GM20431 (cell line): ENCODE measurements around the gene PPCS.
"Not testable (repeated sequence)": the region's sequence is repeated elsewhere in the genome, so short reads cannot be mapped to it uniquely, and the experiment has no call there.

ENCODE experiments used
- in situ Hi-C: fragments of 300-500 bp; cut with MseI, MboI; formaldehyde crosslinking; loops from one replicate; pipeline ENCODE4 v1.15.0; 2020; ENCODE audit warnings: low sequenced_read_pairs; ENCODE audit not compliant: unreplicated experiment

PPCS gene

GRCh38 chr1:42449256-42449655 lies 7.1 kb upstream of the PPCS start:
- in situ Hi-C loops, result no loop called here

GRCh38 chr1:42450061-42450460 lies 6.3 kb upstream of the PPCS start:
- in situ Hi-C loops, result no loop called here

DNA sequence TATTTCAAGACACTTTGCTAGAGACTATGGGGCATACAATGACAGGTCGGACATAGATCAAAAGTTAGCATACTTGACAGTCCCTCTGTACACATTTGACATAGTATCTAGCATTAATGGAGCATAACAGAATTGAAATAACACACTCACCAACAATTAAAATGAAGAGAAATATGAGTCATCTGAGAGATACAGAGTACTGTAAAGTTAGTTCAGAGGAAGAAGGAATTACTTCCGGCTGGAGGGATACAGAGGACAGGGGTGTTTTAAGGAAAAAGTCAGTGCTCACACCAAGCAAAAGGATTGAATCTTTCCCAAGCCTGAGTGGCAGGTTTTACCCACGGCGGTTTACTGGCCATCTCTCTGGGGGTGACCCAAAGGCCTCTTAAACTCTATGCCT lies 3.0 kb upstream of the PPCS start:
- in situ Hi-C loops, result no loop called here

DNA sequence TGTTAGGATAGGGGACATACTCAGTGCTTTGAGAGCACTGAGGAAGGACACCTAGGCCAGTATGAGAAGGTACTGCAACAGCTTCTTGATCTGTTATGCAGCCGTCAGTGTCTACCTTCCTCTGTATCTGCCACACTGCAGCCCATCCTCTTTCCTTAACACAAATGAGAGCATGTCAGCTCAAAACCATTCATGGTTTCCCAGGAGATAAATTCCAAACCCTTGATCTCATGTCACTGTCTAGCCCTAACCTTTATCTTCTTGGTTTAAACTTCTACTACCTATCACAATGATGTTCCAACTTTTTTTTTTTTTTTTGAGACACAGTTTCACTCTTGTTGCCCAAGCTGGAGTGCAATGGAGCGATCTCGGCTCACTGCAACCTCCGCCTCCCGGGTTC lies 1.9 kb upstream of the PPCS start:
- in situ Hi-C loops, result no loop called here

DNA sequence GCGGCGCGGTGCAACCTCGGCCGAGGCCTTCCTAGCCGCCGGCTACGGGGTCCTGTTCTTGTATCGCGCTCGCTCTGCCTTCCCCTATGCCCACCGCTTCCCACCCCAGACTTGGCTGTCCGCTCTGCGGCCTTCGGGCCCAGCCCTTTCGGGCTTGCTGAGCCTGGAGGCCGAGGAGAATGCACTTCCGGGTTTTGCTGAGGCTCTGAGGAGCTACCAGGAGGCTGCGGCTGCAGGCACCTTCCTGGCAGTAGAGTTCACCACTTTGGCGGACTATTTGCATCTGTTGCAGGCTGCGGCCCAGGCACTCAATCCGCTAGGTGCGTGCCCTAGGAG lies 379 bp downstream of the PPCS start:
- in situ Hi-C loops, result no loop called here

DNA sequence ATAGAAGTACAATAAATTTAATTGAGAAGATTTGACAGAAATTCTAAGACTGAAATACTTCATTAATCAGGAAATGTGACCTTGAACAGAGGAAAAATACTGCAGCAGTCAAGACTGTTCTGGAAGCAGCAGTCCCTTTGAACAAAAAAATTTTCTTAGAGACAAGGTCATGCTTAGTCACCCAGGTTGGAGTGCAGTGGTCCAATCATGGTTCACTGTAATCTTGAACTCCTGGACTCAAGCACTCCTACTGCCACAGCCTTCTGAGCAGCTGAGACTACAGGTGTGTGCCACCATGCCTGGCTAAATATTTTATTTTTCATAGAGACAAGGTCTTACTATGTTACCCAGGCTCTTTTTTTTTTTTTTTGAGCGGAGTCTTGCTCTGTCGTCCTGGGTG lies 4.9 kb downstream of the PPCS start:
- in situ Hi-C loops, result no loop called here

- in situ Hi-C loops, result no loop called here
Measured at GRCh38 chr1:42462828-42463763, 6.8 kb downstream of the PPCS start, which contains the start of gene CCDC30. Gene CCDC30 (plus strand): TSS chr1:42463286. CDS start chr1:42480552, 17,266 bp downstream.

DNA sequence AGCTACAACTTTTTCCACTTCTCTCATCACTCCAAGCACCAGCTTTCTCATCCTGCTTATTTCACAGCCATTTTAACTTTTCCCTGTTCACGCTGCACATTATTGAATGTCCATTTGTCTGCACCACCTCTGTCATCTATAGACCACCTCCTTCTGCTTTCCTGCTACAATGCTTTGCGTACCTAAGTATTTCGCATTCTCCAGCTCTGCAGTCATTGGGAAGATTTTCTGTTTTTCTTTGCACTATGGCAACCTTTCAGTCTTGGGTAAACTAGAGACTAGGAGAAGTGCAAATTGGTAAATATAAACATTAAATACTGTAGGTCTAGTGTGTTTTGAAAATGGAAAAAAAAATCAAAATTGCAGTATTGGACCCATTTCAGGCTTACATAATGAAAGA lies 7.6 kb downstream of the PPCS start:
- in situ Hi-C loops, result no loop called here

- in situ Hi-C loops, result no loop called here
Measured at GRCh38 chr1:42466030-42466429, 9.7 kb downstream of the PPCS start.

- in situ Hi-C loops, result no loop called here
Measured at GRCh38 chr1:42469727-42470126, 13.4 kb downstream of the PPCS start.

DNA sequence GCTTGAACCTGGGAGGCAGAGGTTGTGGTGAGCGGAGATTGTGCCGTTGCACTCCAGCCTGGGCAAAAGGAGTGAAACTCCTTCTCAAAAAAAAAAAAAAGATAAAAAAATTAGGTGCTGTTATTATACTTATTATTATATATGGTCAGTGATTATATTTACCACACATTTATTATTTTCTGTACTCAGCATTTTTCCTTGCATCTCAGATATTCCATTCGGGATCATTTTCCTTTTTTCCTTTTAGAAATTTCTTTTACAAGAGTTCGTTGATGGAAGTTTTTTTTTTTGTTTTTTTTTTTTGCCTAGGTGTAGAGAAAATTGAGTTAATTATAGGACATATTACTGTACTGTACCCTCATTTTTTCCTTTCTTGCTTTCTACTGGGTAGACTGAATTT lies 20.3 kb downstream of the PPCS start:
- in situ Hi-C loops, result no loop called here

- in situ Hi-C loops, result not testable (repeated sequence)
Measured at GRCh38 chr1:42477354-42477753, 21.0 kb downstream of the PPCS start.

GRCh38 chr1:42477775-42478174 lies 21.4 kb downstream of the PPCS start:
- in situ Hi-C loops, result no loop called here

DNA sequence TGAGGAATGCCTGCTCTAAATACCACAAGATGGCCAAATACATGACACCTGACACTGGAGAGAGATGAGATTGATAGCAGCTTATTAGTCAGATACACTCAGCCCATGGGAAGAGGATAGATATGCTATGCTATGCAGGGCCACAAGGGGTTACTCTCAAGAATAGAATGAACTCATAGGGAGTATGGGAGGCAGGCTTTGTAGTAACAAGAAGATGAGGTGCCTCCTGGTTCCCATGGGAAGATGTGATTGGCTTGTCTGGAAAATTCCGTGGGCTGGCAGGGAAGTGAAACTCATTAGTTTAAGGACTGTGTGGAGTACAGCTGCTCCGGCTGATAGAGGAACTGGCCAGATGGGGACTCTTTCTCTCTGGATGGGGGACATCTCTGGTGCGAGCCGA lies 23.3 kb downstream of the PPCS start:
- in situ Hi-C loops, result no loop called here

- in situ Hi-C loops, result no loop called here
Measured at GRCh38 chr1:42480921-42481320, 24.6 kb downstream of the PPCS start.

DNA sequence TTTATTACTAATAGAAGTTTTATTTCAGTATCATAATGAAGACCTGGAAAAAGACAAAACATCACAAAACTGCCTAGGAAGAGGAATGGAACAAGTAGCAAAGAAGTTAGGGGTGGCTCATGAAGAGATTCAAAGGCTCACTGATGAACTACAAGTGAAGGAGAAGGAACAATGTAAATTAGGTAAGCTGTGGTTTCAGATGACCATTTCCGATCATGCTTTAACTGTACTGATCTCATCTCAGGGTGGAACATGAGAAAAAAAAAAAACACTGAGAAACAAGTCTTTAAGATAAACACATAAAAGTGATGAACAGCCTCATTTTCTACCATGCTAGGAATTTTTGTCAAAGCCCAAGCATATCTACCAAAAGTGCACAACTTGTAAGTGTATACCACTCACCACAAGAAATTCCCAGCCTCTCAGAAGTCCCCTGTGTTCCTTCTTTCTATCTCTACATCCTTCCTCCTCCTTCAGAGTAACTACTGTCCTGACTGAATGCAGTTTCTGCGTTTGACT lies 26.4 kb downstream of the PPCS start:
- in situ Hi-C loops, result no loop called here

DNA sequence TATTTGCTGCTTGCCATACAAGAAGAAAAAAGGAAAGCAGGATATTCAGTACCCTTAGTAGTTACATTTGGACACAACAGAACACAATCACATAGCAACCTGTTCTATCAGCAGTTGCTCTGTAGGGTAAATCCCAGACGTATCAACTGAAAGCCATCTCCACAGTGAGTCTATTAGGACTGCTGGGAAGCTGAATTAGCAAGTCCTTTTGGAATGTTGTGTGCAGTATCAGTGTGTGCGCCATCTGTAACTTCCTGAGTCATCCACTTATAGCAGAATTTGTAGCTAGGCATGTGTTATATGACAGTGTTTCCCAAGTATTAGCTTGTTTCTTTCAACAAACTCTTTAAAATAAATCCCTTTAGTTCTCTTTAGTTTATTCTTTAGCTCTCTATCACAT lies 28.0 kb downstream of the PPCS start:
- in situ Hi-C loops, result no loop called here

DNA sequence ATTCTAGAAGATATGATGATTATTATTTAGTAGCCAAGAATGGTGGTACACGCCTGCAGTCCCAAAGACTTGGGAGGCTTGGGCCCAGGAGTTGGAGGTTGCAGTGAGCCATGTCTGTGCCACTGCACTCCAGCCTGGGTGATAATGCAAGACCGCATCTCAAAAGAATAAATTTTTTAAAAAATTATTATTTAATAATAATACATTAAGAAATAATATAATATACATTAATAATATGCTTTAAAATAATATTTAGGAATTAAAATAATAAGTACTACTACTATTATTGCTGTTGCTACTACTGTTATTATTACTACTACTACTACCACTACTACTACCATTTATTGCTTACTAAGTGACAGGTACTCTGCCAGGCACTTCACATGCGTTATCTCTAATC lies 33.9 kb downstream of the PPCS start:
- in situ Hi-C loops, result no loop called here

- in situ Hi-C loops, result not testable (repeated sequence)
Measured at GRCh38 chr1:42502031-42502430, 45.7 kb downstream of the PPCS start.

DNA sequence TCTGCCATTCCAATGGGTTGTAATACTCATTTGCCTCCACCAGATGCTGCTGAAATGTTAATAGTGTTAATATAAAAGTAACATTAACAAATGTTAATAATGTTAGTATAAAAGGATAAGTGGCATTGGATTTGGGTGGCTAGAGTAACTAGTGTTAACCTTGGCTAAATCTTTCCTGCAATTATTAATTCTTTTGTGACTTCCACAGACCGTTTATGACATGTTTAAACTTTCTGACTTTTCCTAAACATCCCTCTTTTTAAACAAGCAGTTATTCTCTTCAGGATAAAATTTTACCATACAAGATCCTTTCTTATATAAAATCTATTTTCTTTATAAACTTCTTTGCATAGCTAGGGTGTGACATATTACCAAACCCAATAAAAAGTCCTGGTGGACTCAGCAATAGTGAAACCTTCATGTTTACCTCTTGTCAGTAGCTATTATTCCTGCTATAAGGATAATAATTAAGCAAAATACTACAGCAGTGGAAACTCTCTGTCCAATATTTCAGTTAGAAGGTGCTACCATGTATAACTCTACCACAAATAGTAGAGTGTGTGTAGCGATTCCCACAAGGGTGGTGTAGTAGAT lies 48.3 kb downstream of the PPCS start:
- in situ Hi-C loops, result no loop called here

- in situ Hi-C loops, result no loop called here
Measured at GRCh38 chr1:42506576-42506975, 50.2 kb downstream of the PPCS start.
